HG02610 (cell line): ENCODE data around the gene IMP3.

Experiments
- ATAC-seq: cut with Tn5 transposase; IDR thresholded peaks from one replicate; pipeline ENCODE4 v1.9.1; 2021; ENCODE audit warnings: mild to moderate bottlenecking, moderate library complexity; ENCODE audit not compliant: unreplicated experiment

Gene IMP3

GRCh38 chr15:75625542-75626347, 14.3 kb downstream of the IMP3 start, which contains the start of gene SNUPN:
Gene SNUPN (minus strand): TSS chr15:75625725. CDS start chr15:75621051, 4,674 bp downstream.
- ATAC-seq = peak; percentile 86

GRCh38 chr15:75622505-75622904, 17.5 kb downstream of the IMP3 start:
- no peak for ATAC-seq

- no peak for ATAC-seq
Observed at GRCh38 chr15:75620841-75621391, 19.1 kb downstream of the IMP3 start.

GRCh38 chr15:75620058-75620820, 19.8 kb downstream of the IMP3 start:
- ATAC-seq = no peak

GRCh38 chr15:75616766-75617165, 23.3 kb downstream of the IMP3 start:
- ATAC-seq = no peak

GRCh38 chr15:75606711-75607699, 33.0 kb downstream of the IMP3 start:
- ATAC-seq = no peak

- ATAC-seq = no peak
Observed at GRCh38 chr15:75606026-75606425, 34.0 kb downstream of the IMP3 start.

- ATAC-seq = no peak
Observed at GRCh38 chr15:75599401-75599800, 40.6 kb downstream of the IMP3 start.

- ATAC-seq = no peak
Observed at GRCh38 chr15:75598361-75598760, 41.7 kb downstream of the IMP3 start.

GRCh38 chr15:75597667-75598341, 42.2 kb downstream of the IMP3 start:
- no peak for ATAC-seq

GRCh38 chr15:75596703-75597345, 43.2 kb downstream of the IMP3 start:
- ATAC-seq = no peak

- no peak for ATAC-seq
Observed at GRCh38 chr15:75594276-75594675, 45.7 kb downstream of the IMP3 start.

GRCh38 chr15:75591655-75592364, 48.2 kb downstream of the IMP3 start:
- no peak for ATAC-seq

GRCh38 chr15:75590239-75590638, 49.8 kb downstream of the IMP3 start:
- ATAC-seq = no peak
